GM12878 (cell line): ENCODE measurements around the gene GOLIM4.

ENCODE experiments used
- CTCF ChIP-seq, 3 experiments: IDR thresholded peaks in 2 of 3; conservative IDR thresholded peaks in 1 of 3; 2 replicates each; pipeline ENCODE4 v1.5.1; 2011; ENCODE audit warnings: low read depth in 3 of 3, low read length in 3 of 3, mild to moderate bottlenecking in 3 of 3, control low read depth in 2 of 3, moderate library complexity in 2 of 3, inconsistent platforms in 1 of 3, mixed read lengths in 1 of 3; ENCODE audit not compliant: control insufficient read depth in 2 of 3, insufficient read depth in 1 of 3; ENCODE audit errors: extremely low read depth in 1 of 3
- NFYA ChIP-seq: IDR thresholded peaks from 2 replicates; pipeline ENCODE4 v1.6.1; 2011; ENCODE audit warnings: low read depth, mild to moderate bottlenecking, low read length, improper control_type of control experiment, borderline replicate concordance

GRCh38 chr3:168138421-168138820, 42.7 kb upstream of the GOLIM4 start:
- no peak for TF ChIP-seq NFYA
- no peak for TF ChIP-seq CTCF (IDR thresholded peaks at IDR 0.05 in 2 of 3, conservative IDR thresholded peaks at IDR 0.05 in 1 of 3; ENCODE audit: control insufficient read depth in 2 of 3, extremely low read depth in 1 of 3, insufficient read depth in 1 of 3, low read depth in 3 of 3, low read length in 3 of 3)
